Panc1 (cell line): ENCODE data around the gene CORO7. TPM values are rescaled to one million over a fixed set of nuclear protein-coding genes. Genes with fewer than 3 reads are reported as not detected.
A peak's percentile ranks its signal among the peaks of the same experiment; 100 is the strongest.
"Not testable (repeated sequence)": the region's sequence is repeated elsewhere in the genome, so short reads cannot be mapped to it uniquely, and the experiment has no call there.

Source experiments
- ATAC-seq: fragments of 200-7000 bp; cut with Tn5 transposase; 2 replicates; pipeline ENCODE4 v1.9.1; 2020; ENCODE audit warnings: mild to moderate bottlenecking, moderate library complexity
- BruUV-seq: library from RNA; stranded (reverse); fragments of 400-500 nt; replicated peaks from 2 replicates; lab custom pipeline; 2021; lab: Mats Ljungman, UMichigan
- CTCF ChIA-PET: fragments of 300-600 bp; sonication (Branson Sonifier 250); formaldehyde crosslinking; loops from one replicate; lab custom pipeline; 2022; ENCODE audit warnings: antibody characterized with exemption; lab: Charles Lee
- POLR2A ChIA-PET: fragments of 300-600 bp; sonication (Branson Sonifier 250); formaldehyde crosslinking; loops from one replicate; lab custom pipeline; 2022; ENCODE audit warnings: antibody characterized with exemption; lab: Charles Lee
- DNase-seq: peaks from one replicate; pipeline ENCODE4 v3.0.0-alpha.2; 2010; ENCODE audit warnings: low read depth, low spot score
- H3K27ac ChIP-seq: 2 replicates; pipeline ENCODE4 v1.5.1; 2011; ENCODE audit warnings: mild to moderate bottlenecking, low read length, inconsistent platforms
- H3K27me3 ChIP-seq: fragments of 200-500 bp; sonication (Bioruptor generic); 2 replicates; pipeline ENCODE4 v1.6.0; 2014; ENCODE audit warnings: low read length, inconsistent platforms; ENCODE audit not compliant: control insufficient read depth, insufficient read depth
- H3K36me3 ChIP-seq: fragments of 200-500 bp; sonication (Bioruptor generic); 2 replicates; pipeline ENCODE4 v1.5.1; 2014; ENCODE audit warnings: inconsistent platforms, mild to moderate bottlenecking, low read length, moderate library complexity; ENCODE audit not compliant: control insufficient read depth, insufficient read depth
- H3K4me1 ChIP-seq: 2 replicates; pipeline ENCODE4 v1.5.1; 2011; ENCODE audit warnings: inconsistent platforms, mild to moderate bottlenecking, low read length, moderate library complexity; ENCODE audit not compliant: control insufficient read depth, insufficient read depth
- H3K4me3 ChIP-seq, 2 experiments: 2 replicates each; pipeline ENCODE4 v1.5.1; 2011 to 2012; ENCODE audit warnings: low read depth in 2 of 2, low read length in 2 of 2, mild to moderate bottlenecking in 2 of 2, inconsistent platforms in 1 of 2, moderate library complexity in 1 of 2
- H3K9me3 ChIP-seq: fragments of 200-500 bp; sonication (Bioruptor generic); 2 replicates; pipeline ENCODE4 v1.5.1; 2014; ENCODE audit warnings: low read depth, mild to moderate bottlenecking, inconsistent platforms, low read length, moderate library complexity; ENCODE audit not compliant: control insufficient read depth, insufficient read depth
- CTCF ChIP-seq: fragments of 450-650 bp; IDR thresholded peaks from 2 replicates; pipeline ENCODE4 v1.5.1; 2017; ENCODE audit warnings: mild to moderate bottlenecking
- POLR2AphosphoS5 ChIP-seq: IDR thresholded peaks from 2 replicates; pipeline ENCODE4 v1.6.1; 2012; ENCODE audit warnings: mild to moderate bottlenecking, low read depth, low read length, moderate library complexity
- REST ChIP-seq, 2 experiments: IDR thresholded peaks; 2 replicates each; pipeline ENCODE4 v1.6.1; 2011 to 2012; ENCODE audit warnings: low read depth in 2 of 2, control low read depth in 1 of 2, low read length in 1 of 2, mild to moderate bottlenecking in 1 of 2, moderate library complexity in 1 of 2; ENCODE audit not compliant: insufficient read depth in 1 of 2
- SIN3A ChIP-seq: IDR thresholded peaks from 2 replicates; pipeline ENCODE4 v1.6.1; 2012; ENCODE audit warnings: low read depth, mild to moderate bottlenecking, low read length, moderate library complexity, borderline replicate concordance; ENCODE audit not compliant: insufficient read depth
- TCF7L2 ChIP-seq: IDR thresholded peaks from 2 replicates; pipeline ENCODE4 v1.6.1; 2011; ENCODE audit warnings: mild to moderate bottlenecking, low read depth, low read length, inconsistent platforms
- in situ Hi-C: cut with HindIII; loops from 2 replicates; pipeline ENCODE4 v1.10.0; 2016; ENCODE audit warnings: low sequenced_read_pairs, low pct_unique_long_range_greater_than_20kb
- intact Hi-C: fragments of 100-400 bp; cut with micrococcal nuclease; formaldehyde crosslinking; loops from one replicate; pipeline ENCODE4 v1.10.0; 2022; ENCODE audit not compliant: unreplicated experiment
- total RNA-seq: library from RNA; stranded (reverse); gene quantifications from one replicate; pipeline ENCODE4 v1.2.1, GENCODE V29; 2021; ENCODE audit not compliant: unreplicated experiment

Gene CORO7
- total RNA-seq, 1 experiment from 2014 or later: 37.5 TPM

GRCh38 chr16:4393850-4394249 lies 22.5 kb downstream of the CORO7 start:
- DNase-seq, BruUV-seq, H3K36me3 ChIP-seq, H3K9me3 ChIP-seq, ATAC-seq, in situ Hi-C loops, H3K4me3 ChIP-seq, POLR2A ChIA-PET, H3K27me3 ChIP-seq, intact Hi-C loops, H3K27ac ChIP-seq: not testable (repeated sequence)
- peaks cover 14% of the 10 kb centered on the region for H3K4me1 ChIP-seq
- CTCF ChIA-PET: interaction anchor here (0.9 to 1.0 kb wide), 2 partner anchors 9 to 16 kb away, joined by 4 read pairs; no protein-coding TSS in a partner anchor

GRCh38 chr16:4393240-4393600 lies 23.2 kb downstream of the CORO7 start:
- ATAC-seq: peak; percentile 18; the same call in 1 of the 2 replicates
- BruUV-seq: no TSS peak

GRCh38 chr16:4392382-4393239 lies 23.8 kb downstream of the CORO7 start:
- TF ChIP-seq CTCF: no peak
- no peak for TF ChIP-seq POLR2AphosphoS5
- no peak for TF ChIP-seq REST (IDR thresholded peaks at IDR 0.05; ENCODE audit: insufficient read depth in 1 of 2, low read depth in 2 of 2, low read length in 1 of 2)
- no peak for TF ChIP-seq TCF7L2
- no peak for TF ChIP-seq SIN3A
- DNase-seq (no peak), ATAC-seq (peak; percentile 6; the same call in 1 of the 2 replicates)
- BruUV-seq: no TSS peak
- H3K4me1 ChIP-seq: peaks cover 19% of the 10 kb centered on the region
- in situ Hi-C loops: no loop called here
- H3K36me3 ChIP-seq: no peaks in the 10 kb centered on the region
- H3K27me3 ChIP-seq: no peaks in the 10 kb centered on the region
- intact Hi-C loops: no loop called here
- no peak overlapping the region for H3K27ac ChIP-seq
- POLR2A ChIA-PET: no interaction called here
- no peak overlapping the region for H3K4me3 ChIP-seq
- CTCF ChIA-PET: interaction anchor here (0.6 to 1.0 kb wide), 2 partner anchors 15 to 53 kb away, joined by 4 to 6 read pairs; no protein-coding TSS in a partner anchor
- H3K9me3 ChIP-seq: no peaks in the 10 kb centered on the region

More at GRCh38 chr16:4393240-4393600, 23.2 kb downstream of the CORO7 start:
- H3K4me3 ChIP-seq: no peak overlapping the region
- intact Hi-C loops: no loop called here
- no peaks in the 10 kb centered on the region for H3K9me3 ChIP-seq
- H3K27ac ChIP-seq: peak overlapping the region; percentile 62
- H3K36me3 ChIP-seq: no peaks in the 10 kb centered on the region
- DNase-seq: no peak
- no peaks in the 10 kb centered on the region for H3K27me3 ChIP-seq
- in situ Hi-C loops: no loop called here
- peaks cover 14% of the 10 kb centered on the region for H3K4me1 ChIP-seq
- TF ChIP-seq POLR2AphosphoS5: no peak
- no peak for TF ChIP-seq TCF7L2
- no peak for TF ChIP-seq REST (IDR thresholded peaks at IDR 0.05; ENCODE audit: insufficient read depth in 1 of 2, low read depth in 2 of 2, low read length in 1 of 2)
- ChIA-PET POLR2A (no interaction called here), CTCF (interaction anchor here (0.6 to 1.0 kb wide), 3 partner anchors 10 to 53 kb away, joined by 4 to 6 read pairs (median 4); no protein-coding TSS in a partner anchor)
